Activated naive CD8-positive, alpha-beta T cell (primary cell): Measurements from ENCODE around the gene DRD1.
A peak's percentile ranks its signal among the peaks of the same experiment; 100 is the strongest.
"Not testable (repeated sequence)": the region's sequence is repeated elsewhere in the genome, so short reads cannot be mapped to it uniquely, and the experiment has no call there.

Source experiments
- H3K27ac Mint-ChIP-seq: one replicate; pipeline ENCODE4 v1.8.0; 2021; ENCODE audit warnings: mixed read lengths
- H3K27me3 Mint-ChIP-seq: one replicate; pipeline ENCODE4 v1.8.0; 2021; ENCODE audit warnings: mixed read lengths
- H3K36me3 Mint-ChIP-seq: one replicate; pipeline ENCODE4 v1.8.0; 2021; ENCODE audit warnings: mixed read lengths
- H3K4me1 Mint-ChIP-seq: one replicate; pipeline ENCODE4 v1.8.0; 2021; ENCODE audit warnings: low read depth, mixed read lengths
- H3K4me3 Mint-ChIP-seq: one replicate; pipeline ENCODE4 v1.8.0; 2021; ENCODE audit warnings: mild to moderate bottlenecking, mixed read lengths
- H3K9me3 Mint-ChIP-seq: one replicate; pipeline ENCODE4 v1.8.0; 2021; ENCODE audit warnings: low read depth, mixed read lengths

DRD1 gene

DNA sequence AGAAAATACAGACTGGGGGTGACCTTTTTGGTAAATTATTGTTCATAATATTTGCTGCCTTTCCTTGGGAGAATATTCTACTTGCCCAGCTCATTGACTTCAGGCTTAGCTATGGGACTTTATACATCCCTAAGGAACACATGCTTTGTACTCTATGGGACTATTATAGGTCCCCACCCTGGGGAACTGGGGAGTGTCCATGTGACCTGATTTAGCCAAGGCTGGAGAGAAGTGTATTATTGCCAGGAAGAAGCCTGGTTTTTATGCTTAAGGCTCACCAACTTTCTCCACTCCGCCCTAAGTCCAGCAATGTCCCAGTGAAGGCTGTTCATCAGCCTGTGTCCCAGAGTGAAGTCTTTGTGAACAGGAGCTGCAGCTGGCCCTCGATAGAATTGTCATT, 16.6 kb upstream of the DRD1 start:
- H3K36me3 Mint-ChIP-seq = no peaks in the 10 kb centered on the region
- no peaks in the 10 kb centered on the region for H3K9me3 Mint-ChIP-seq
- H3K27me3 Mint-ChIP-seq = no peaks in the 10 kb centered on the region
- no peak overlapping the region for H3K27ac Mint-ChIP-seq
- H3K4me3 Mint-ChIP-seq = no peak overlapping the region
- peaks cover 18% of the 10 kb centered on the region for H3K4me1 Mint-ChIP-seq

DNA sequence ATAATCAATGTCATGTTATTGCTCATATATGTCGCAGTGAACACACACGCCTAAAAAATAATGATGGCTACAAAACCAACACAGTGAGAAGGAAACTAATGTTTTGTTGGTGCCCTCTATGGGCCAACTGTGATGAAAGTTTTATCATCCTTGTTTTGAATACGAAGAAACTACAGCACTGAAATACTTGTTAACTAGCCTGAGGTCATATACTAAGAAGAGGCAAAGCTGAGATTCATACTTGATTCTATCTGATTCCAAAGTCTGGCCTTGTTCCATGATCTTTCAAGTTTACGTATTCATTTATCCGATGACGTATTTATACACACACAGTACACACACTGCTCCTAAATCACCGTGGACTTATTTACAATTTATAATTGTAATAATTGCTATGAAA, 16.1 kb upstream of the DRD1 start:
- Mint-ChIP-seq H3K9me3 (no peaks in the 10 kb centered on the region), H3K27me3 (no peaks in the 10 kb centered on the region), H3K27ac (no peak overlapping the region)

DNA sequence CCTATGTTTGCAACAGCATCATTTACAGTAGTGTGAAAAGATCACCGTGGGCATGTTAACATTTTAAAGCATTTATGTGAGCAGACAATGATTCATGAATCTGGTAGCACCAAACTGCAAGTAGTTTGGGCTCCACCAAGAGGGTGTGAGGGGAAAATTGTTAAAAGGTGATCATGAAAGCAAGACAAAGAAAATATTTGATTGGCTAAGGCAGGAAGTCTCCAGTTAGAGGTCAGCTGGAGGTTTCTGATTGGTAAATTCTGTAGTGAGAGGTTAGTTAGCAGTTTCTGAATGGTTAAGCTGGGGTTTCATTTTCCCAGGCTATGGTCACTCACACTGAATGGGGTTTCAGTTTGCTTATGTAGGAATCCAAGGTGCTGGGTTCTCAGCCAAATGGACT, 13.5 kb upstream of the DRD1 start:
- Mint-ChIP-seq H3K4me3 (no peak overlapping the region), H3K9me3 (no peaks in the 10 kb centered on the region), H3K4me1 (peaks cover 3% of the 10 kb centered on the region), H3K27me3 (peaks cover 3% of the 10 kb centered on the region), H3K36me3 (no peaks in the 10 kb centered on the region), H3K27ac (no peak overlapping the region)

More for the DNA sequence above, 16.1 kb upstream of the DRD1 start:
- Mint-ChIP-seq H3K36me3 (no peaks in the 10 kb centered on the region), H3K4me1 (peaks cover 14% of the 10 kb centered on the region), H3K4me3 (no peak overlapping the region)

DNA sequence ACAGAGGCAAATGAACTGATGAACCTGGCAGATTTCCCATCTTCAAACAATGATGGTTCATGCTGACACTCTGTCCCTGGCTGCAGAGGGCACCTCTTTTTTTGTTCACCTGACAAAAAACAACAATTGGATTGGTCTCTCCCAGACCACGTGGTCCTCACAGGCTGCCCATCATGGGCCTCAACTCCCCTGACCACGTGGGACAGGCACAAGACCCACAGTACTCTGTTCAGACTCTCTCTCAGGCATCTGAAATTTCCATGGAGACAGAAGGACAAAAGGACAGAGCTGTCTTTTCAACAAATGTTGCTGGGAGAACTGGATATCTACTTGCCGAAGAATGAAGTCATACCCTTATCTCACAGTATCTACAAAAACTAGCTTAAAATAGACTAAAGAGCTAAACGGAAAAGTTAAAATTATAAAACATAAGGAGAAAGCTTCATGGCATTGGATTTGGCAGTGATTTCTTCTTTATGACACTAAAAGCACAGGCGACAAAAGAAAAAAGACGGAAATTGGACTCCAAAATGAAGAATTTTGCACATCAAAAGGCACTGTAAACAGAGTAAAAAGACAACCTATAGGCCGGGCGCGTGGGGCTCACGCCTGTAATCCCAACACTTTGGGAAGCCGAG, 12.2 kb upstream of the DRD1 start:
- Mint-ChIP-seq H3K4me1 (peaks cover 3% of the 10 kb centered on the region), H3K4me3 (no peak overlapping the region), H3K27me3 (peaks cover 7% of the 10 kb centered on the region), H3K27ac (no peak overlapping the region), H3K36me3 (no peaks in the 10 kb centered on the region), H3K9me3 (no peaks in the 10 kb centered on the region)

DNA sequence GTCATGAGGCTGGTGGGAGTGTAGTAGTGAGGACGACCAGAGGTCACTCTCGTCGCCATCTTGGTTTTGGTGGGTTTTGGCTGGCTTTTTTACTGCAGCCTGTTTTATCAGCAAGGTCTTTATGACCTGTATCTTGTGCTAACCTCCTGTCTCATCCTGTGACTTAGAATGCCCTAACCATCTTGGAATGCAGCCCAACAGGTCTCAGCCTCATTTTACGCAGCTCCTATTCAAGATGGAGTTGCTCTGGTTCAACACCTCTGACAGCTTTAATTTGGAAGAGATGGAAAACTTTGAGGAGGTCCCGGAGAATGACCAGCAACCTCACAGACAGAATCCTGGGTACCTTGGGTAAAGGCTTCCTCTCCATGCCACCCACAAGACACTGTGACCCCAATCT, 10.4 kb upstream of the DRD1 start:
- not testable (repeated sequence) for H3K4me3 Mint-ChIP-seq, H3K9me3 Mint-ChIP-seq, H3K4me1 Mint-ChIP-seq, H3K27ac Mint-ChIP-seq, H3K27me3 Mint-ChIP-seq, H3K36me3 Mint-ChIP-seq

DNA sequence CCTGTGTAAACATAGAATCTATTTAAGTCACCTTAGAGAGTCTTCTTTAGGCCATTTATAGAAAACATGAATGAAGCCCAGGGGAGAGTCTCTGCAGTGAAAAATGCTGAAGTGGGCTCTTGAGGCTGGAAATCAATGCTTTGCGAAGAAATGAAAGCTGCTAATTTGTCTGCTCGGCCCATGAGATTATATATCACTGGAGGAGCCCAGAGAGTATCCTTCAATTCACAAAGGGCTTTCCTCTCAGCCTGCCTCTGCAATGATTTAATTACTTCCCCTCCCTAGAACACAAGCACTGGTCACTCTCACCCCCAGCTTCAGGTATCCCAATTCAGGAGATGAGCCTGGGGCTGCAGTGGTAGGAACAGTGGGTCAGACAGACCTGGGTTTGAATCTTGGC, 8.2 kb upstream of the DRD1 start:
- Mint-ChIP-seq H3K9me3 (no peaks in the 10 kb centered on the region), H3K4me1 (no peaks in the 10 kb centered on the region), H3K4me3 (no peak overlapping the region), H3K27ac (no peak overlapping the region), H3K36me3 (no peaks in the 10 kb centered on the region), H3K27me3 (peaks cover 17% of the 10 kb centered on the region)

DNA sequence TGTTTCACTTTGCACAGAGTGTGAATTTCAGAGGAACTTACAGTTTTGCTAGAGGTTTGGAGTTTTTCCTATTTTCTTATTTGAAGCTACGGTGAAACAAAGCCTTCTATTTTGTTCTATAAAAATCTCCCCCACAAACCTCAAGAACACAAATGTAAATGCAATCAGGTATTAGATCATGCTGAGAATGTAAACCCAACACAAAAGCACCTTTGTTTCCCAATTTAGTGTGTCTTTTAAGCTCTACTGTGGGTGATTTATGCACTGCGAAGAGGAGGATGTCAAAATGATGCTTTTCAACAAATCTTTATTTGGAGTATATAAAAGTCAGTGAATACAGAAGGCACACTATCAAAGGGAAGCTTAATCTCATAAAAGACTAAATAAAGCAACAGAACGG, 4.3 kb upstream of the DRD1 start:
- no peaks in the 10 kb centered on the region for H3K36me3 Mint-ChIP-seq
- H3K27ac Mint-ChIP-seq = no peak overlapping the region
- no peak overlapping the region for H3K4me3 Mint-ChIP-seq
- peaks cover 6% of the 10 kb centered on the region for H3K4me1 Mint-ChIP-seq
- H3K9me3 Mint-ChIP-seq = no peaks in the 10 kb centered on the region
- H3K27me3 Mint-ChIP-seq = peaks cover 30% of the 10 kb centered on the region

DNA sequence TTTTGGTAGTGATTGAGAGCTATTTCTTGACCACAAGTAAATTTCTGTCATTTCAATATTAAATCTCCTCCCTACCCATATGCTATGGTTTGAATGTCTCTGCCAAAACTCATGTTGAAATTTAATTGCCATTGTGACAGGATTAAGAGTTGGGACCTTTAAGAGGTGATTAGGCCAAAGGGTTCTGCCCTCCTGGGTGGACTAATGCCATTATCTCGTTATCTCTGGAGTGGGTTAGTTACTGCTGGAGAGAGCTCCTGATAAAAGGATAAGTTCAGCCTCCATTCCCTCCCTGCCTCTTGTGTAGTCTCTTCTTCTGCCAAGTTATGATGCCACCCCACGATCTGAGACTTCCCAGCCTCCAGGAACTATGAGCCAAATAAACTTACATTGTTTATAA, 3.6 kb upstream of the DRD1 start:
- H3K9me3 Mint-ChIP-seq = no peaks in the 10 kb centered on the region
- H3K27me3 Mint-ChIP-seq = peaks cover 31% of the 10 kb centered on the region
- H3K4me1 Mint-ChIP-seq = peaks cover 7% of the 10 kb centered on the region
- H3K27ac Mint-ChIP-seq = no peak overlapping the region
- no peaks in the 10 kb centered on the region for H3K36me3 Mint-ChIP-seq
- H3K4me3 Mint-ChIP-seq = no peak overlapping the region

DNA sequence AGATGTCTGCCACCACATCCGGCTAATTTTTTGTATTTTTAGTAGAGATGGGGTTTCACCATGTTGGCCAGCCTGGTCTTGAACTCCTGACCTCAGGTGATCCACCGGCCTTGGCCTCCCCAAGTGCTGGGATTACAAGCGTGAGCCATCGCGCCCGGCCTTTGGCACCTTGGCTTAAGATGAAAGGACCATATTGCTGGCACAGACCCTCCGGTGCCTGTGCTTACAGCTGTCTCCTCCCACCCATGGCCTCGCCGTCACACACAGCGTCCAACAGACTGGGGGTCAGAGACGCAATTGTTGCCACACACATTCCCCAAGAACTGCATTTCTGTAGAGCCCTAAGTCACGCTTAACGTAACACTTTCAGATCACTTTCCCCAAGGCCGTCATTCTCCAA, 2.4 kb upstream of the DRD1 start:
- not testable (repeated sequence) for H3K36me3 Mint-ChIP-seq, H3K4me3 Mint-ChIP-seq, H3K9me3 Mint-ChIP-seq, H3K27ac Mint-ChIP-seq, H3K4me1 Mint-ChIP-seq
- H3K27me3 Mint-ChIP-seq = peaks cover 38% of the 10 kb centered on the region

DNA sequence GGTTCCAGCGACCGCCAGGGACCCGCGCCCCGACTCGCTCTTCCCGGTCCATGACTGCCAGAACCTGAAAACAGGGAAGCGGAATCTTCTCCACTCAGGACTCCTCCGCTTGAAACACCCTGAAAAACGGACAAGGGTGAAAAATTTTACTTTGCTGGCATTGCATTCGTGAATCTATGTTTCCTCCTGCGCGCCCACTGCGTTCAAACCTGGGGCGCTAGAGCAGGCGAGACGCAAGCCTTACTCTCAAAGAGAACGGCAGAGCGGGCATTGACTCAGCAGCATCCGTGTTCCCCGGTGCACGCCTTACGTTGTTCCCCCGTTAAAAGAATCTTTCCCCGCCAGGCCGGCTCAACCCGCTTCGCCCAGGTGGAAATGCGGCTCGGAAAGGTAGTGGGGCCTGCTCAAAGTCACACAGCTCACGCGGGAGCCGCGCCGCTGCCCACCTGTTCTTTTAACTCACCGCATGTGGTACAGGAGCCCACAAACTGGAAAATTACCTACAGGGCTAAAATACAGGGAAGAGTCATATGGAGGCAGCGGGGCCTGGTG, 999 bp upstream of the DRD1 start:
- Mint-ChIP-seq H3K36me3 (no peaks in the 10 kb centered on the region), H3K27me3 (peaks cover 41% of the 10 kb centered on the region), H3K27ac (no peak overlapping the region), H3K4me1 (peaks cover 7% of the 10 kb centered on the region), H3K9me3 (no peaks in the 10 kb centered on the region), H3K4me3 (peak overlapping the region; percentile 85)

DNA sequence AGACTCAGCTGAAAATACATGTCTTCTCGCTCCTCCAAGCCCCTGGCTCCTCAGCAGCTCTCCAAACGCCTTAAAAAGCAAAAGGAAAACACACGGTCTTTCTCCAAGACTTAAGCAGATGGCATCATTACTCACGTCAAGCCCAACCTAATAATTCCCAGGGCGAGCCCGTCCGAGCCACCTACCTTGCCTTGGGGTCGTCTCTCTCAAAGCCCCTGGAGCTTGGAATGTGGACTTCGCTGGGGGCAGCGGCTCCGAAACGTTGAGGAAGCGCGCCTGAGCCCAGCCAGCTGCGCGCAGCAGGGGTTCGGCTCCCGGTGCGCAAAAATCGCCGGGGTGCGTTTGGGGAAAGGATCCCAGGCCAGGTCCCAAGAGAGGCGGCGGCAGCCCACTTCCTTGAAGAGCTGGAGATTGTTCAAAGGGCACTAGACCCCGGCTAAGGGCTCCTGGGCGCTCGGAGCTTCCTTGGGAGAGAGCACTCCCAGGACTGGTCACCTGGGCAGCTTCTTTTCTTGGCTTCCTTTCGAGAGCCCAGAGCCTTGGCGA, 395 bp downstream of the DRD1 start:
- H3K27ac Mint-ChIP-seq = no peak overlapping the region
- H3K27me3 Mint-ChIP-seq = peaks cover 41% of the 10 kb centered on the region
- H3K4me3 Mint-ChIP-seq = peak overlapping the region; percentile 69
- H3K9me3 Mint-ChIP-seq = no peaks in the 10 kb centered on the region
- H3K4me1 Mint-ChIP-seq = peaks cover 7% of the 10 kb centered on the region
- no peaks in the 10 kb centered on the region for H3K36me3 Mint-ChIP-seq

DNA sequence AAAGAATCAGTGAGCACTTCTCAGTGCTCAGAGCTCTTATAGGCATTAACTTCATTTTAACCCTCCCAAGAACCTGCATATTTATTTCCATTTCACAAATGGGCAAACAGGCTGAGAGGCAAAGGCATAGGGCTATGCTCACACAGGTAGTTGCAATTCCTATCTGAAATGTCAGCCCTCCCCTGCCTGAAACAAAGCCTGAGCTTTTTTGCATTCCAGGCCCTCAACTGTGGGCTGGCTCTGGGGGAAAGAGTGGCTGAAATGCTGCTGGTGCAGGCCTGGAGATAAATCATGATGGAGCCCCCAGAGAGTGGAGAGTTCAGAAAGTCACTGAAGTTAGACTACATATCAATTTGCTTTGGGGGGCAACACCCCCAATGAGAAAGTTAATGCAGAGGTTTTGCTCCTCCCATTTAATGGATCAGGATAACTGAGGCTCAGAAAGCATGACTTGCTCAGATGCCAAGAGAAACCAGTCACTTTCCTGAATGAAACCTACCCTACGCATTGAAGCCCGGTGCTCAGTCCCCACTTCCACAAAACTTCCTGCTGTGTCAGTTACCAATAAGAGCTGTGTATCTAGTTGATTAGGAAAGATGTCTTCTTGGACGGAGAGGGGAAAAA, 5.6 kb downstream of the DRD1 start:
- Mint-ChIP-seq H3K9me3 (no peaks in the 10 kb centered on the region), H3K4me1 (peaks cover under 1% of the 10 kb centered on the region), H3K36me3 (no peaks in the 10 kb centered on the region), H3K4me3 (no peak overlapping the region), H3K27ac (no peak overlapping the region), H3K27me3 (peaks cover 21% of the 10 kb centered on the region)

DNA sequence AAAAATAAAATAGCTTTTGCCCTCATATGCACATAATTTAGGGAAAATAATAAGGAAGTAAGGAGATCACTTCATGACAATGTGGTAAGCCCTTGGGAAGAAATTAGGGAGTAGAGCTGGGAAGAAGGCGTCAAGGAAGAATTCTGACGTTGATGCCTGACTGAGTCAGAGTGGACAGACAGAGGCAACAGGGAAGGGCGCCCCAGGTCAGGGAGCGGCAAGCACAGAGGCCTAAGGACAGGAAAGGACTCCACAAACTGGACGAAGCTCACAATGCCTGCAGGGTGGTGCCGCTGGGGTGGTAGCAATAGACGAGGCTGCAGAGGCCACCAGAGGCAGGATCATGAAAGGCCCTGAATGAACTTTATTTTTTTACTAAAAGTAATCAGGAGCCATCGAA, 7.6 kb downstream of the DRD1 start:
- no peaks in the 10 kb centered on the region for H3K36me3 Mint-ChIP-seq
- H3K27ac Mint-ChIP-seq = no peak overlapping the region
- no peak overlapping the region for H3K4me3 Mint-ChIP-seq
- H3K4me1 Mint-ChIP-seq = no peaks in the 10 kb centered on the region
- no peaks in the 10 kb centered on the region for H3K9me3 Mint-ChIP-seq
- H3K27me3 Mint-ChIP-seq = peaks cover 8% of the 10 kb centered on the region

DNA sequence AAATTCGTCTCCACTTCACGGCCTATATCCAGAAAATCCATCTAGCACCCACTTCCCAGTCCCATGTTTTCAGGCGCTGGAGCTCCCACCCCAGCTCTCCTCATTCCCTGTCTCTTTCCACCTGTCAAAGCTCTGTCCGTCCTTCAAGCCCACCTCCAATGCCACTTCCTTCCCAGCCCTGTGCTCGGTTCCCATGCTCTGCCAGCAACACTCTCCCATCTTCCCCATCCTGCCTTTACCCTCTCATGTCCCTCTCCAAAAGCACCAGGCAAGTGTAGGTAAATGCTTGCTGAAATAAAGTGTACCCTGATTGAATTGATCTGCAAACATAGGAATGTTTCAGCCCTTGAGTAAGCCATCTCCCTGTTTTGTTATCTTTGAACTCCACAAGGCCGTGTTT, 9.2 kb downstream of the DRD1 start:
- Mint-ChIP-seq H3K36me3 (no peaks in the 10 kb centered on the region), H3K4me3 (no peak overlapping the region), H3K9me3 (no peaks in the 10 kb centered on the region), H3K27ac (no peak overlapping the region), H3K27me3 (peaks cover 8% of the 10 kb centered on the region), H3K4me1 (no peaks in the 10 kb centered on the region)

DNA sequence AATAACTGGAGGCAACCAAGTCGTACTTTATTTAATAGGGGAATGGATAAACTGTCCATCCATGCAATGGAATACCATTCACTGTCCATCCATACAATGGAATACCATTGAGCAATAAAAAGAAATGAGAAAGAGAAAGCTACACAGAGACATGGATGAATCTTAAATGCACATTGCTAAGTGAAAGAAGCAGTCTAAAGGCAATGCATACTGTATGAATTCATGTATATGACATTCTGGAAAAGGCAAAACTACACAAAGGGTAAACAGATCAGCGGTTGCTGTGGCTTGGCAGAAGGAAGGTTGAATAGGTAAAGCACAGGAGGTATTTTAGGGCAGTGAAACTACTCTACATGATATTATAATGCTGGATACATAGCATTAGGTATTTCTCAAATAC, 16.2 kb downstream of the DRD1 start:
- Mint-ChIP-seq H3K4me3 (no peak overlapping the region), H3K27ac (no peak overlapping the region), H3K27me3 (peaks cover 9% of the 10 kb centered on the region), H3K36me3 (no peaks in the 10 kb centered on the region), H3K9me3 (no peaks in the 10 kb centered on the region), H3K4me1 (no peaks in the 10 kb centered on the region)

DNA sequence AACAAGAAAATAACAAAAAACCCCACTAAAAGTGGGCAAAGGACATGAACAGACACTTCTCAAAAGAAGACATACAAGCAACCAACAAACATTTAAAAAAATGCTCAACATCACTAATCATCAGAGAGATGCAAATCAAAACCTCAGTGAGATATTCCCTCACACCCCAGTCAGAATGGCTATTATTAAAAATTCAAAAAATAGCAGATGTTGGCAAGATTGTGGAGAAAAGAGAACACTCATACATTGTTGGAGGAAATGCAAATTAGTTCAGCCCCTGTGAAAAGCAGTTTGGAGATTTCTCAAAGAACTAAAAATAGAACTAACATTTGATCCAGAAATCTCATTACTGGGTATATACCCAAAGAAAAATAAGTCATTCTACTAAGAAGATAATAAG, 19.4 kb downstream of the DRD1 start:
- peaks cover 13% of the 10 kb centered on the region for H3K27me3 Mint-ChIP-seq

More for the DNA sequence above, 19.4 kb downstream of the DRD1 start:
- H3K9me3 Mint-ChIP-seq, H3K4me1 Mint-ChIP-seq, H3K27ac Mint-ChIP-seq, H3K36me3 Mint-ChIP-seq, H3K4me3 Mint-ChIP-seq: not testable (repeated sequence)
